HL-60/S4 treated with retinoic acid at 250 ng/mL for 4 days and 3 days (cell line): ENCODE results near the gene PGRMC2.

ENCODE experiments used
- in situ Hi-C: fragments of 300-500 bp; cut with MboI; formaldehyde crosslinking; loops from 2 replicates; pipeline ENCODE4 v1.7.0; 2022; ENCODE audit warnings: low sequenced_read_pairs

PGRMC2 gene

DNA sequence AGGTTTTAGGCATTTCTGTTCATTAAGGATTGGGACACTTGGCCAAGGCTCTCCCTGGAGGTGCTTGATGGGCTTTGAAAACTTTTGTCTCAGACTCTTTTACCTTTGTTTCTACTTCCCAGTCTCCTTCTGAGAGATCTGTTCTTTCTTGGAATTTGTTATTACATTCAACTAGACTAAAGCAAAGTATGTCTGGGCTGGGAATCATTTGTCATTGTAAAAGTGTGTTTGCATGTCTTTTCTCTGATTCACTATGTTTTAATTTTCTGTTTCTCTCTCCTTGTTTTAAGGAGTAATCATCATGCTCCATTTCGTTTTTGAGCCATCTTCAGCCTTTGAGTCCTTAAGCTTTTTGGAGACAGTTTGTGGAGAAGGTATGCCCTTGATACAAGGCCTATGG lies 12.2 kb upstream of the PGRMC2 start:
- in situ Hi-C loops = no loop called here

DNA sequence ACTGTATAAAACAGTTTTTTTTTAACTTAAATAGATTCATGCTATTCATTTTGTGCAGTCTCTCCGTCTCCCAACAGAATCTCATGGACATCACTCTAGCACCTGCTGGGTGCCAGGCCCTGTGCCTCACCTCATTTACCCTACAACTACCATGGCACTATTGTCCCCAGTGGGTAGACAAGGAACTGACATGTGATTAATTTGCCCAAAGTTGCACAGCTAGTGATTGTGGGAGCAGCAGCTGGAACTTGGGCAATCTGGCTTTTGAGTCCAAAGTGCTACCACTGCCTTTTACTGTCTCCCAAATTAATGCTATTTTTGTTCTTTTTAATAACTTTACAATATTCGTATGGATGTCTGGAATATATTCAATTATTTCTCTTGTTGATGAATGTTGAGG lies 11.2 kb upstream of the PGRMC2 start:
- in situ Hi-C loops = no loop called here

DNA sequence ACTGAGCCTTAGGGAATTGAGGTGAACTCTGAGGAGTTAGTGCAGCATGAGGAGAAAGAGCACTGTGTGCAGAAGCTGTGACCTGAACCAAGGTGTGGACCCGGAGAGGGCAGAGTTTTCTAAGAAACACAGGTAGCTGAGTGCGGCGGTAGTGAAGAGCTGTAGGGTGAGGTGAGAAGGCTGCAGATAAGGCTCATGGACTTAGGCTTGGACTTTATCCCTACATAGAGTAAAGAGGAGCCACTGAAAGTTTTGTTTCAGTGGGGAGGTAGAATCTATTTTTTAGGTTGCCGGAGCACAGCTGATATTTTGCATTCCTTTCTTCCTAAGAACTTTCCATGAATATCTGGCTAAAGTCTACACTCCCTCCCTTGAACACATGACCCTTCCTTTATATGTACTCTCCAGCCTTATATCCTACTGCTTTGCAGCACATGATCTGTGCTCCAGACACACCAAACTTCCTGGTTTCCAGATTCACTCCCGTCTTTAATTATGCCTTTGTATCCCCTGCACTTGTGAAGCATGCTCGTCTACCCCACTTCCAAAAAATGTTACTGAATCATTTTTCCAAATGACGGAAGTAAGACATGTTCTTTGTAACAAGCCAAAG lies 10.6 kb upstream of the PGRMC2 start:
- in situ Hi-C loops = no loop called here

DNA sequence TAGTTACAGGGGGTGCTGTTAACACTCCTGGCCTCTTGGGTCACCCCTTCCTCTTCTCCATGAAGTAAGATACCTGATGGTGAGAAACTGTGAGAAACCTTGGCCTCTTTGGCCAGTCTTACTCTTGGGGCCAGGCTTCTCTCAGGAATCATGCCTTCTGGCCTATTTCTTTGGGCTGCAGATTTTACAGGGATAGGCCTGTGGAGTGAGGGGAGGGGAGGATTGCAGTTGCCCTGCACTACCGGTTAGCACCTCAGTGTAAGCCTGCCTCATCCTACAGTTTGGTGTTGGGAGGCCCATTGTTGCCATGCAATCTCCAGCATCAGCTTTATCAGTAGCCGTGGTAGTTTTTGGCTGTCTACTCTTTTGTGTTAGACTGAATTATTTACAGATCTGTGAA lies 7.6 kb upstream of the PGRMC2 start:
- in situ Hi-C loops = no loop called here

DNA sequence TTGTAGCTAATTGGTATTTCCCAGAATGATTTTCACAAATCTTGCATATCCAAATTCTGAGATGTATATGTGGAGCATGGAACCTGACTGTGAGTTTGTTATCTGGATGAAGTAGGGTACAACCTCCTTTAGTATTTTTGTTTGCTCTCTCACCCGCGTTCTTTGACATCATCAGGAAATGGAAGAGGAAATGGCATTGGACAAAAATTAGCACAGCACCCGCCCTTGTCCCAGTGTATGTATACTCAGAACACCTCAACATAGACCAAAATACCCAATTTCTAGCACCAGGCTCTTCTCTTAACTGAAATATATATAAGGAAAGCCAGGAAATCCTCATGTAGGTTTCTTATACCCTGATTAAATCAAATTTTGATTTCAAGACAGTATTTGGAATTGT lies 6.9 kb upstream of the PGRMC2 start:
- in situ Hi-C loops = no loop called here

DNA sequence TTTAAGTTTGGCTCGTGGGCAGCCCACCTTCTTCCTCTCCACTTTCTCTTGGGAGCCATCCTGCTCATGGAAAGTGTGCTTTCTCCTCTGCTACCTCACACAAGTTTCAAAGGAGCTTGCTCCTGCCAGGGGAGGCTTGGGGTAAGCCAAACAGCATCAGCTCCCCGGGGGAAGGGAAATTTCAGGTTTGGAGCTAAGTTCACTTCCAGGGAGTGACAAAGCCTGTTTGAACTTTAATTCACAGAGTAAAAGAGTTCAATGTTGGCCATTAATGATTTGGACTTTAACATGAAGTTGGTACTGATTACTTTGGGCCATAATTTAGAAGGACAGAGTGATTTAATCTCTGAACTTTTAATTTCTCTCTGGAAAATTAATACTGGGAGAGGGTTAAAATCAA lies 4.7 kb upstream of the PGRMC2 start:
- in situ Hi-C loops = no loop called here

DNA sequence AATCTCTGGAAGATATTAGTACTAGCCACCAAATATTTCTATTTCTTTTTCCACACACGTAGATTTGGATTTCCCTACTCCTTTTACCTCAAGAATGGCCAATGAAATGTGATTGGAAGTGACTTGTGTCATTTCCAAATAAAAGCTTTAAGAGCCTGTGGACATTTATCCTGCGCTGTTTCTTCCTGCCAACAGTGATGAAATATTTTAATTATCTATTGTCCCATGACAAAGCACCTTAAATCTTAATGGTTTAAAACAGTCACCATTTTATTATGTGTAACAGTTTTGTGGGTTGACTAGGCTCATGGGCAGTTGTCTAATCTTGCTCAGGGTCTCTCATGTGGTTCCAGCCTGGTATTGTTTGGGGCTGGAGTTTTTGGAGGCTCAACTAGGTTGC lies 3.5 kb upstream of the PGRMC2 start:
- in situ Hi-C loops = no loop called here

DNA sequence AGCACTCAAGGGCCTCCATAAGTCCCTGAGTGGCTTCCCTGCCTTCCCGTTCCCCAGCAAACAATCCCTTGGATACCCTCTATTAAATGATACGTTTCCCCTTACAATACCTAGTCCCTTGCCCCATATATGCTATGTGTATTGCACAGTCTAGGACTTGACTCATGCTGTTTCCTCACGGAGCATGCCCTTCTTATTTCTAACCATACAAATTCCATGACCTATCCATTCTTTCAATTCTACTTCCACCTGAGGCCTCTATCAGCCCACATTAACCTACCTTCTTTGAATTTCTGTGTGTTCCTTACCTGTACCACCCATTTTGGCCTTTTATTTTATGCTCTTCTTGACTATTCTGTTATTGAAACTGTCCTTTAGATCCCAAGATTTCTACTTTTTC lies 2.9 kb upstream of the PGRMC2 start:
- in situ Hi-C loops = no loop called here

DNA sequence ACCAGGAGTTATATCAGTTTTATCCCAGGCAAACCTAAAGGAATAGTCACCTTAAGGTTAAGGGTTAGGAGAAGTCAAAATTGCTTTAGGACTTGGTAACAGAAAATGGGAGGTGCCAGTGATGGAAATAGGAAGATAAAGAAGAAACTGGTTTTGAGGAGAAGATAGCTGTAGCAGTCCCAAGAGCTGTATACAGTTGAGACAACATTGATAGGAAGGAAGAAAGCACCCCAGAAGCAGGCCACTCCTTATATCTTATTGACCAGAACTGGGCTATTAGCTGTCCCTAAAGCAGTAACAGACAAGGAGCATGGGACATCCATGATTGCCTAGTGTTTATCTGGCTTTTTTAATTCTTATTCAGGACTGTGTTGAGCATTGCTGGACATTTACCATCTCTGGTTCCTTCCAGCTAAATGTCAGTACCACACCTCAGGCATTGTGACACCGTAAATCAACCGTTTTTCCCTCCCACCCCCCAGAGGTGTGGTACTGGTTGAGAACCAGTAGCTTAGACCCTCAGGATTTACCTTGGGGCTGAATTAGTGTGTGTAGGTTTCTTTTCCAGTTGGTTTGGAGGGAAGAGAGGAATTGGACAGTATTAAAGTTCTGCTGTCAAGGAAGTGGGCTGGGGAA lies 2.0 kb upstream of the PGRMC2 start:
- in situ Hi-C loops = no loop called here

DNA sequence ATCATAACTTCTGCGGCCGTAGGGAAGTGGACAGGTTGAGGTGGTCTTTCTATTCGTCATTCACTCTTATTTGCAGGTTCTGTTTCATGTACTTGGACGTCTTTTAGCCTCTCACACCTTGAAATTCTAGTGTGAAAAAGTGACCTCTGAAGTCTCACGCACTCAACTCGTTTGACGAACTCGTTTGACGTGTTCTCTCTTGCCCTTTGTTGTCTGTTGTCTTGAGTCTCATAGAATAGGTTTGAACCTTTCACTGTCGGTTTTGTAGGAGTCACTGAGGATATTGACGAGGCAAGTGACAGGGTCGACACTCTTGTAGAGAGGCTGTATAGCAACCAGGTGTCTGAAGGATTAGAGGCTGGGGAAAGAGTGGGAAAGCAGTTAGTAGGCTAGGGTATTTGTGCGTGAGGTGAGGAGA lies 1.1 kb upstream of the PGRMC2 start:
- in situ Hi-C loops = no loop called here

DNA sequence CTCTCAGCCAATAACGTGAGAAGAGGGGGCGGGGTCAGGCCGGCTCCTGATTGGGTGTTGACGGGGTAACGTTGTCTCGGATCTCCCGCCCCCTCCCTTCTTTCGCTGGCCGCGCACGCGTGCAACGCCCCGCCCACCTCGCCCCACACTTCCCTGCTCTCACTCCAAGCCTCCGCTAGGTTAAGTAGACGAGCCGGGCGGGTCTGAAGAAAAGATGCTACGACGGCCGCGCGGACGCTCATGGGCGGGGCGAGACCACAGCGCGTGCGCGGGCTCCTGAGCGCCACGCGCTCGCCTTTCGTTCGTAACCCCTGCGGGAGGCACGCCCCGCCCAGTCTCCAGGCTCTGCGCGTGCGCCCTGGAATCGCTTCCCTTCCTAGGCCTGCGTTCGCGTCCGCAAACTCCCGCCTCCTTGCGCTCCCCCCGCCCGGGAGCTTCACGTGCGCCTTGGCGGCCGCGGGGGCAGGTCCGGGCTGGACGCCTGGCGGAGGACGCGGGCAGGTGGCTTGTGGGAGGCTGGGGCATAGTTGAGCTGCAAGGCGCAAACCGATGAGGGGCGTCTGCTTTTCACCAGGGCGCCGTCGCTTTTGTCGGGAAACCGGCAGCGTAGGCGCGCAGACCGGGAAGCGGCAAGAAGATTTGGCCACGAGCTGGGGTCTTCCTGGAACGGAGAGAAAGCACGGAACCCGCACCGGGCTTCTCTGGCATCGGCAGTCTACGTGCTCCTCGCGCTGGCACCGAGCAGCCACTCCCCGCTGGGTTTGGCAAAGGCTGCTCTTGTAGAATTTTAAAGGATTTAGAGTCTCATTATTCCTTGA lies 467 bp upstream of the PGRMC2 start:
- in situ Hi-C loops = no loop called here

DNA sequence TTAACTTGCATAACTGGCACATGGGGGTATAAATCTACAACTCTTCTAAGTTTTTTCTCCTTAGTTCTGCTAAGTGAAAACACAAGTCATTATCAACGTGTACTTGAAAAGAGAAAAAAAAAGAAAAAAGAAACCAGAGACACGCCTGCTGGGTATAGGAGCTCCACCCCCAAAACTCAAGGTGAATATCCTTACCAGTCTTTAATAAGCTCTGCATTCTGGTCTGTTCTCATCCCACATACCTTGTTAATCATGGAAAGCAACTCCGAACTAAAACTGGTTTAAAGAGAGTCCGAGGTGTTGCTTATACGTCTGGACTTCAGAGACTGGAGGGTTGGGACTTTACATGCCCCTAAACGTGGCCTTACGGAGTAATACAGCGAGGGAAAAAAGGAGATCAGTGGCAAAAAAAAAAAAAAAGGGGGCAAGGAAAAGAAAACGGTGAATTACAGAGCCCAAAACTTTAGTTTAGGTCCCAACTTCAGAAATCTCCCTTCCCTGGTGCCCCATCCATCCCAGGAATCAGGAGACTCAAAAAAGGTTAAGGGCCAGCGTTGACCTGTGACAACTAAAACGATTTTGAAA lies 1.0 kb downstream of the PGRMC2 start:
- in situ Hi-C loops = no loop called here

DNA sequence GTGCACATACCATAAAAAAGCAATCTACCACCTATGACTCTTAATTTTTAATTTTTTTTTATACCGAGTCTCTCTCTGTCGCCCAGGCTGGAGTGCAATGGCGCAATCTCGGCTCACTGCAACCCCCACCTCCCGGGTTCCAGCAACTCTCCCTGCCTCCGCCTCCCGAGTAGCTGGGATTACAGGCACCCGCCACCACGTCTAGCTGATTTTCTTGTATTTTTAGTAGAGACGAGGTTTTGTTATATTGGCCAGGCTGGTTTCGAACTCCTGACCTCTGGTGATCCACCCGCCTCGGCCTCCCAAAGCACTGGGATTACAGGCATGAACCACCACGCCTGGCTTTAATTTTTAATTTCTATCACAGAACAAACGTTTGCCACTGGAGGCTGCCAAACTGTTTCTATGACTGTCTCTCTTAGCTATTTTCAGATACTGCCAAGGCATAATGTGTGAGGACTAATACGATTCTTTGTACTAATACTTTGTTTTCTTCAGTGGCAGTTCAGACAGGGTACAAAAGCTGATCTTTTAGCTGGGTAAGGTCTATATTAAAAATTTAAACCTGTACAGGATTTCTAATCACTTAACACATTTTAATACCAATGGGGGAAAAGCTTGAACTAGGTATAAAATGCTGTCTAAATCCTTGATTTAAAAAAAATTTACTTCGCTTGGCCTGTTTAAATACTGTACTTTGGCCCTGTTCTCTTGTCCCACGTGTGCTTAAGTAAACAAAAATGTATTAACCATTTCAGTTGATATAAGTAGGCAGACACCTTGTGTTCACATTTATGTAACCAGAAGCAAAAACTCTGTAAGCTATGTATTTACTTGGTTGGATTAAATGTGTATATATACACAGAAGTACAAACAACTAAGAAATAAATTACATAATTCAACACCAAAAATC lies 2.3 kb downstream of the PGRMC2 start:
- in situ Hi-C loops = no loop called here

DNA sequence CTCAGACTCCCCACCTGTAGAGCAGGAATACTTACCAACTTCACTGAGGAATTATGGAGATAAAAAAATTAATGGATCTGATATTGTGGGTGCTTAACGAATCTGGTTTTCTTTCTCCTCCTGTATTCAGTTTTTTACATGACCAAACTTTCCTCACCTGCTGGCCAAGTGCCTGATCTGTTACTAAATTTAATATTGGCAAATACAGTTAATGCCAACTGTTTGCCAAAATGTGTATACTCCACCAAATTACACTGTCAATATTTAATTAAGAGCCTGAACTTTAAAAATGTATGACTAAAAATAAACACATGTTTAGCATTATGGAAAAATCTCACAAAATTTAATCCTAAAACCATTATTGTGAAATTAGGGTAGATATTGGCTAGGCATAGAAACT lies 3.3 kb downstream of the PGRMC2 start:
- in situ Hi-C loops = no loop called here

DNA sequence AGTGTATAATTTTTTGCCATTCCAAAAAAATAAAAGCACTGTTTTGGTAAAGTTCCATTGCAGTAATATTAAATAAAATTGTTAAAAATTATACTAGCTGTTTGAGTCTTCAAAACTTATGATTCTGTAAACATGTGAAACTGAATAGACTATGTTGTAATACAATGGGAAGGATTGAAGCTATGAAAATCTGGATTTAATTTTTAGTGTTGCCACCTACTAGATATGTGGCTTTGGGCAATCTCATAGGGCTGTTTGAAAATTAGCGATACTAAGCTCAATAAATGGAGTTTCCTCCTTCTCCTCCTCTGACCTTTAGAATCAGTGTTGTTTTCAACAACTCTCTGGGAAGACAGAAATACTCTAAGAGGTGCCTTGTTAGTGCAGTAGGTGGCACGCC lies 4.5 kb downstream of the PGRMC2 start:
- in situ Hi-C loops = no loop called here

DNA sequence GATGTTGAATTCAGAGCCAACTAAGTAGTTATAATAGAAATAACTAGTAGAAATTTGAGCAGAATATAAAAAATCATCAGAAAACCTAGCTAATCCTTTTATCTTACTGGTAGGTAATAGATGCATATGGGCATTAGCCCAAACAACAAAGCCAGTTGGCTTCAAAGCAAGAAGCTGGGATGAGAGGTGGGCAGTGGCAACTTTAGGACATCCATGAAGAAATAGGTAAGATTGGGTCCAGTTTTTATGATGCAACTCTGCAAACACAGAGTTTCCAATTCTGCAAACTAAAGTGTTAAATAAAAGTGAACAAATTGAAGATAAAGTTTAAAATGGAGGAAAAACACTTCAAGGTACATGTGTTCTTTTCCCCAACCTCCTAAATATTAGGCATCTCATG lies 5.1 kb downstream of the PGRMC2 start:
- in situ Hi-C loops = no loop called here

DNA sequence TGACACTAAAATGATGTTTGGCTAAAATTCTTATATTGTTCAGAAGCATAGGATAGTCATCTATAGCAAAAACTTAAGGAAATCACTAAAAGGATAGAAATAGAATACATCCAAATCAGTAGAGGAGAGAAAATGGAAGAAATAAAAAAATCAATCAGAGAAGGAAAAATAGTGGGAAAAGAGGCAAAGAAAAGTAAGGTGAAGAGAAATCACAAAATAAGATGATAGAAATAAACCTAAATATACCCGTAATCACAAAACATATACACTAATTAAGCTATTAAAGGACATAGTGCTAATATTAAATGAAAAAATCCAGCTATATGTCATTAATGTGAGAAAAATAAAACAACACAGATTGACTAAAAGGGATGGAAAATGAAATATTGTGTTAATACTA lies 6.3 kb downstream of the PGRMC2 start:
- in situ Hi-C loops = no loop called here

DNA sequence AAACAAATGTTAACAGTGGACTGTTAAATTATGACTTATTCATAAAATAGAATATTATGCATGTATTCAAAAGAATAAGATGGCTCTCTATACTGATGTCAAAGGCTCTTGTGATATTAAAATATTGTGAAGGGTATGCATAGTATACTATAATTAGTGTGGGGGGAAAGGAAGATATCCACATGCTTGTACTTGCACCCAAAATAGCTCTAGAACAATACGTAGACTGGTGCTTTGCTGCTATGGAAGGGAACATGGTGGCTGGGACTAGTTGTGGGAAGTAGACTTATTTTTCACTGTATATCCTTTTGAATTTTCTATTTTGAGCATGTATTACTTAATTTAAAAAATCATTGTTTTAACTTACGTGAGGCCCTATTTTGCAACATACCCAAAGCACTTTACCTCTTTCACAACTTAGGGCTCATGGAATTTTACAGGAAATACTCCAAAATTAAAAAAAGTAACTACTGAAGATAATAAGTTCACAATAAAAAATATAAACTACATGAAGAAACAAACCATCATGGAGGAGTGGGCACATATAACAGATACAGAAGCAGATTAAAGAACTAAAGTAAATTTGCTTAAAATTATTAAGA lies 7.9 kb downstream of the PGRMC2 start:
- in situ Hi-C loops = no loop called here

DNA sequence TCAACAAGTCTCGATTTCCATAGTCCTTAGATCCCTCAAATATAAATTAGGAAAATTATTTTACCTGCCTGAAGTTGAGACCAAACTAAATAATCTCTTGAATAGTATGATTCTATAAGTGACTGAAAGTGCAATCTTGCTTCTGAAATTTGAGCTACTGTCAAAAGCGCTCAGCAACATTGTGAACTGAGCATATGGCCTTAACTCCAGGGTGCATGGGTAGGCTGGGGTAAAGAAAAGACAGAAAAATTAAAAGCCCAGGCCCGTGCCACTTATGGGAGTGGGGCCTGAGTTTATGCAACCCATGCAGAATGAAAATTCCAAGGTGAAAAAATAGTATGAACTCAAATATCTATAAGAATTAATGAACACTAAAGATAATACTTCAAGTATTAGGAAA lies 9.8 kb downstream of the PGRMC2 start:
- in situ Hi-C loops = no loop called here

DNA sequence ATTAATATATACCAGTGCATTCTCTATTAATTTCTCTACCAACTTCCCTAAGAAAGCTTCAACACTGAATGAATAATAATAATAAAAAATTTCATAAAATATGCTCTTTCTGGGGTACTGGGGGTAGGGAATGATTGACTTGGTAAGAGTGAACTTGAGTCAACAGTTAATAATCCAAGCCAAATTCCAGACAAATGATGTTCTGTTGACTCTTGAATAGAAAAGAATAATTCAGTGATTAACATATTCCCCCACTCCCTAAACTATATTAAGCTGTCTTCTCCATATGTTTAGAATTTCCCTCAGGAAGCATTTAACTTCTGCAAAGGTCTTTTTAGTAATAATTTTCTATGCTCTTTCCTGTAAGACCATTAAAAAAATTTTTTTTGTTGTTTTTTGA lies 12.3 kb downstream of the PGRMC2 start:
- in situ Hi-C loops = no loop called here

DNA sequence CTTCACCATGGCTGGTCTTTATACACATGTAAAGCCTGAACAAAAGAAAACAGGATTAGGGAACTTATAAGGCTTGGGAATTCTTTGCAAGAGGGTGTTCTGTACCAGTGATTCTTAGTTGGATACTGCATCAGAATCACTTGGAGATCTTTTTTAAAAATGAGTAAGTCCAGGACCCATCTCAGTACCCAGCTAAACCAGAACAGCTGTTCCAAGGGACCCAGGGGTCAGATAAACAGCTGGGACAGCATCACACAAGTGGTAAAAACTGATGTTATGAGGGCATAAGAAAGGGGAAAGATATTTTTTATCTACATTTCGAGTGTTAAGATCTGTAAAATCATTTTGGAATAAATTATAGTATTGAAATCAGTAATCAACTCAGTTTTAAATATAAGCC lies 16.1 kb downstream of the PGRMC2 start:
- in situ Hi-C loops = no loop called here
